Osteoblast (primary cell): Measurements from ENCODE around the gene HERC6. TPM values are rescaled to one million over a fixed set of nuclear protein-coding genes. Genes with fewer than 3 reads are reported as not detected.

Experiments
- DNase-seq: peaks from one replicate; pipeline ENCODE4 v3.0.0; 2011; ENCODE audit warnings: low spot score, mixed read lengths; ENCODE audit not compliant: insufficient read length; ENCODE audit errors: missing footprints
- H2AFZ ChIP-seq: 2 replicates; pipeline ENCODE4 v1.6.0; 2011; ENCODE audit warnings: mild to moderate bottlenecking, low read length
- H3K27ac ChIP-seq: 2 replicates; pipeline ENCODE4 v1.5.1; 2011; ENCODE audit warnings: mild to moderate bottlenecking, low read depth, low read length, moderate library complexity
- H3K27me3 ChIP-seq: 2 replicates; pipeline ENCODE4 v1.6.0; 2012; ENCODE audit warnings: mild to moderate bottlenecking, control low read depth, inconsistent platforms, low read length, moderate library complexity; ENCODE audit not compliant: insufficient read depth
- H3K36me3 ChIP-seq: 2 replicates; pipeline ENCODE4 v1.5.1; 2011; ENCODE audit warnings: mild to moderate bottlenecking, low read length, control low read depth, moderate library complexity; ENCODE audit not compliant: insufficient read depth
- H3K4me1 ChIP-seq: 2 replicates; pipeline ENCODE4 v1.5.1; 2011; ENCODE audit warnings: mild to moderate bottlenecking, low read length, control low read depth, moderate library complexity; ENCODE audit not compliant: insufficient read depth
- H3K4me2 ChIP-seq: 2 replicates; pipeline ENCODE4 v1.6.0; 2011; ENCODE audit warnings: mild to moderate bottlenecking, low read length; ENCODE audit not compliant: insufficient read depth
- H3K4me3 ChIP-seq: fragments of 200-600 bp; sonication (generic); 3 replicates; pipeline ENCODE4 v1.5.1; 2012; ENCODE audit warnings: mild to moderate bottlenecking, low read length, inconsistent platforms; ENCODE audit not compliant: insufficient read depth
- H3K79me2 ChIP-seq: 2 replicates; pipeline ENCODE4 v1.6.0; 2012; ENCODE audit warnings: mild to moderate bottlenecking, low read length, control low read depth, inconsistent platforms; ENCODE audit not compliant: insufficient read depth
- H3K9me3 ChIP-seq: 2 replicates; pipeline ENCODE4 v1.5.1; 2011; ENCODE audit warnings: low read depth, low read length, control low read depth
- H4K20me1 ChIP-seq: 2 replicates; pipeline ENCODE4 v1.6.0; 2012; ENCODE audit warnings: mild to moderate bottlenecking, low read length, control low read depth; ENCODE audit not compliant: insufficient read depth
- total RNA-seq: library from RNA; depleted of rRNA; stranded (reverse); fragments of >200 nt; gene quantifications from 2 replicates; pipeline ENCODE4 v1.2.3, GENCODE V29; 2012
- TF ChIP-seq, protein P1 (sequence below): IDR thresholded peaks from 2 replicates; pipeline ENCODE4 v1.5.1; 2011; ENCODE audit warnings: mild to moderate bottlenecking, low read depth, low read length, moderate library complexity; ENCODE audit errors: extremely low read depth

The HERC6 gene
- 12.4 and 21.4 TPM in 2 replicates for total RNA-seq

DNA sequence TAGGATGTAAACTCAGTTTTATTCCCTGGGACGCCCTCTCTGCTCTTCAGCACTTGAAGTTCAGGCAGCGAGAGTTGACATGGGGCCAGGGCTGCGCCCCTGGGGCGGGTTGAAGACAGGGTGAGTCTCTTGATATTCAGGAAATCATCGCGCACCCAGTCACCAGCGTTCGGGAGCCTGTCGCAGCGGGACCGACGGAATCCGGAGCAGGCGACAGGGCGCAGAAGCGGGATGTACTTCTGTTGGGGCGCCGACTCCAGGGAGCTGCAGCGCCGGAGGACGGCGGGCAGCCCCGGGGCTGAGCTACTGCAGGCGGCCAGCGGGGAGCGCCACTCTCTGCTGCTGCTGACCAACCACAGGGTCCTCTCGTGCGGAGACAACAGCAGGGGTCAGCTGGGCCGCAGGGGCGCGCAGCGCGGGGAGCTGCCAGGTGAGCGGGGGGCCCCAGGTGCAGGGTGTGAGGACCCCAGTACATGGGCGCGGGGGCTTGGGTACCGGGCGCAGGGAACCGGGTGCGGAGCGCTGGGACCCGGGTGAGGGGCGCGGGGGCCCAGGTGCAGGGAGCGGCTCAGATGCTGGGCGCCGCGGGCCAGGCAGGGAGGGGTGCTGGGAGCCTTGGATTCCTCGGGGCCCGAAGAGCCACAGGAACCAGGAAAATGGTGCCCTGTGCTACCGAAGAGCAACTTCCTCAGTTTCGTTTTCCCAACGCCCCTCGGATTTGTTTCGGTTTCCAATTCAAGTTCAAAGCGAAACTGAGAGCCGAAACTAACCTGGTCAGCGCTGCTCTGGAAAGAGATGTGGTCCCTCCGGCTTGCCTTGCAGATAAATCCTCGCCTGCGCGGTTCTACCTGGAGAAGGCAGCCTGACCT, at the start of gene HERC6:
HERC6 (plus strand) TSS at position 162 of the 869 bp plus-strand sequence; CDS start at position 232, 70 bp downstream.
- DNase-seq: peak; percentile 95
- Histone ChIP-seq H3K36me3 (no peaks in the 10 kb centered on the region), H3K79me2 (no peaks in the 10 kb centered on the region), H3K4me2 (peak within 1 kb of the TSS; percentile 78), H3K9me3 (no peaks in the 10 kb centered on the region), H3K27ac (peak within 1 kb of the TSS; percentile 61), H2AFZ (peak within 1 kb of the TSS; percentile 92), H3K27me3 (peaks cover 4% of the 10 kb centered on the region), H3K4me1 (peaks cover 4% of the 10 kb centered on the region), H3K4me3 (peak within 1 kb of the TSS; percentile 97), H4K20me1 (no peaks in the 10 kb centered on the region)
- TF ChIP-seq, protein P1, sequence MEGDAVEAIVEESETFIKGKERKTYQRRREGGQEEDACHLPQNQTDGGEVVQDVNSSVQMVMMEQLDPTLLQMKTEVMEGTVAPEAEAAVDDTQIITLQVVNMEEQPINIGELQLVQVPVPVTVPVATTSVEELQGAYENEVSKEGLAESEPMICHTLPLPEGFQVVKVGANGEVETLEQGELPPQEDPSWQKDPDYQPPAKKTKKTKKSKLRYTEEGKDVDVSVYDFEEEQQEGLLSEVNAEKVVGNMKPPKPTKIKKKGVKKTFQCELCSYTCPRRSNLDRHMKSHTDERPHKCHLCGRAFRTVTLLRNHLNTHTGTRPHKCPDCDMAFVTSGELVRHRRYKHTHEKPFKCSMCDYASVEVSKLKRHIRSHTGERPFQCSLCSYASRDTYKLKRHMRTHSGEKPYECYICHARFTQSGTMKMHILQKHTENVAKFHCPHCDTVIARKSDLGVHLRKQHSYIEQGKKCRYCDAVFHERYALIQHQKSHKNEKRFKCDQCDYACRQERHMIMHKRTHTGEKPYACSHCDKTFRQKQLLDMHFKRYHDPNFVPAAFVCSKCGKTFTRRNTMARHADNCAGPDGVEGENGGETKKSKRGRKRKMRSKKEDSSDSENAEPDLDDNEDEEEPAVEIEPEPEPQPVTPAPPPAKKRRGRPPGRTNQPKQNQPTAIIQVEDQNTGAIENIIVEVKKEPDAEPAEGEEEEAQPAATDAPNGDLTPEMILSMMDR: peak; percentile 61

DNA sequence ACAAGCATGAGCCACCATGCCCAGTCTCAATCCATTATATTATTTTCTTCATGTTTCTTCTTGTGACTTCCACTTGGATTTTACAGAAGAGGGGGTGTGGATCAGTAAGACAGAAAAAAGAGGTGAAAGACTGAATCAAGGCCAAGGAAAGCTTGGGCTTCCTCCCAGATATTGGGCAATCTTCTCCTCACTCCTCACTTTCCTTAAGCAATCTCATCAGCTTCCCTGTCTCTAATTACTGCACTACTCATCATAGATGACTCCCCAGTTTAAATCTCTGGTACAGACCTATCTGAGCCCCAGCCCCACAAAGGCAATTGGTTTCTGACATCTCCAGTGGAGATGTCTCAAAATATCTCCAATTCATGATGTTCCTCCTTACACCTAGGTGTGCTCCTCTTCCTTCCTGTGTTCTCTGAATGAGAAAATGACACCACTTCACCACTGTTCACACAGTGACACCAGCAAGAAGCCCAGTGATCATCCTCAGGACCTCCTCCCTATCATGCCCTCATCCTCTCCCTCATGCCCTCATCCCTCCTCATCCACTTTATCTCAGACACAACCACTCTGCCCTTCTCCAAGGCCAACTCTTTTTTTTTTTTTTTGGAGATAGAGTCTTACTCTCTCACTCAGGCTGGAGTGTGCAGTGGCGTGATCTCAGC, 44.8 kb upstream of the HERC6 start:
- Histone ChIP-seq H3K27ac (no peak overlapping the region), H3K36me3 (no peaks in the 10 kb centered on the region), H3K4me1 (peaks cover 8% of the 10 kb centered on the region), H3K9me3 (no peaks in the 10 kb centered on the region), H3K79me2 (no peaks in the 10 kb centered on the region), H3K4me2 (no peak overlapping the region), H3K4me3 (no peak overlapping the region), H3K27me3 (no peaks in the 10 kb centered on the region), H4K20me1 (no peaks in the 10 kb centered on the region), H2AFZ (no peak overlapping the region)
- peak; percentile 68 for DNase-seq
- TF ChIP-seq, protein P1: no peak

DNA sequence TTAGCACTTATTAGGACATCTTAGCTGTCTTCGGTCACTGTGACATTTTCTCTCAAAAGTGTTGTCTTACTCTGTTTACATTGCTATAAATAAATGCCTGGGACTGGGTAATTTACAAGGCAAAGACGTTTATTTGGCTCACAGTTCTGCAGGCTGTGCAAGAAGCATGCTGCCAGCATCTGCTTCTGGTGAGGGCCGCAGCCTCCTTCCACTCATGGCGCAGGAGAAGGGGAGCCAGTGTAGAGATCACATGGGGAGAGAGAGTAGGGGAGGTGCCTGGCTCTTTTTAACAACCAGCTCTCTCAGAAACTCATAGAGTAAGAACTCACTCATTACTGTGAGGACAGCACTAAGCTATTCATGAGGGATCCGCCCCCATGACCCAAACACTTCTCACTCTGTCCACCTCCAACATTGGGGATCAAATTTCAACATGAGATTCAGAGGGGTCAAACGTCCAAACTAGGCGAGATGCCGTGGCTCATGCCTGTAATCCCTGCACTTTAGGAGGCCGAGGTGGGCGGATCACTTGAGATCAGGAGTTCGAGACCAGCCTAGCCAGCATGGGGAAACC, 43.5 kb upstream of the HERC6 start:
- Histone ChIP-seq H3K4me3 (no peak overlapping the region), H3K9me3 (no peaks in the 10 kb centered on the region), H3K27ac (no peak overlapping the region), H3K36me3 (no peaks in the 10 kb centered on the region), H4K20me1 (no peaks in the 10 kb centered on the region), H3K27me3 (no peaks in the 10 kb centered on the region), H3K79me2 (no peaks in the 10 kb centered on the region), H2AFZ (peak overlapping the region; percentile 49), H3K4me2 (no peak overlapping the region), H3K4me1 (peaks cover 8% of the 10 kb centered on the region)
- TF ChIP-seq, protein P1: no peak
- no peak for DNase-seq
